NCI-H1694 (cell line): Measurements from ENCODE around the gene SMCHD1.
"Not testable (repeated sequence)": the region's sequence is repeated elsewhere in the genome, so short reads cannot be mapped to it uniquely, and the experiment has no call there.

Experiments used
- DNase-seq: peaks from one replicate; lab custom pipeline; 2025; lab: John Stamatoyannopoulos, UW

SMCHD1 gene

DNA sequence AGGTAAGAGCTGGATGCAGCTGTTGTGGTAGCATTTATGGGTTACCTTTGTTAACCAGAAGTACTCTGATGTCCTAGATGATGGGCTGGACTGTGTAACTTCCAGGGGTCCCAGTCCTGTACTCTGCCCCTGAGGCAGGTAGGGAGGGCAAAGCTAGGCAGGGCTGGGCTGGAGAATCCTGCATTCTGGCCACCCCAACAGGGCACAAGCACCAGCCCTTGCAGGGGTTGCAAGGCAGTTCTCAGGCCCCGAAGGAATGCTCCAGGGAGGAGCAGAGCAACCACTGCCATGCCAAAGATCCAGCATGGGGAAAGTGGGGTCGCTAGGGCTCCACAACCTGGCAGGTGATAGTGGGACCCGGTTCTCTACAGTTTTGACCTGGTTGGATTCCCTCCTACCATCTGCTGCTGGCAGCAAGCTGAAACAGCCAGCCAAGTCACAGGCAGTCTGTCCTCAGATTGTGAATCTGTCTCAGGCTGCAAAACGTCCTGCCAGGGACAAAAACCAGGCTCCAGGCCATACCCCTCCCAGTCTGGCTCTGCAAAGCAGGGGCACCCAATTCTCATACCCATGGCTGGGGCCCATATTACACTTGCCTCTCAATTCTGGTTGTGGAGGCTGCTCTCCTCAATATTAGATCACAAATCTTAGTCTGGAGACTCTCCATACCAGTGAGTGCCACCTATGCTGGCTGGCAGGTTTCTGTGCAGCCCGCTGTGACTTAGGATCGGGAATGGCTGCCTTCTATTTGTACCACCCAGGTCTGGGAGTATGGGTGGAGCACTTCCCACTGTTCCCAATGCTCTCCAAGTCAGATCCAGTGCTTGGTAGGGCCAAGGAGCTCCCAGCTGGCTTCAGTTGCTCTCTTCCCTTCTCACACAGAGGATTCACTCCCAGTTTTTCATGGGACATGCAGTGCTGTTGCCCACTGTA, 61.1 kb downstream of the SMCHD1 start:
- no peak for DNase-seq

DNA sequence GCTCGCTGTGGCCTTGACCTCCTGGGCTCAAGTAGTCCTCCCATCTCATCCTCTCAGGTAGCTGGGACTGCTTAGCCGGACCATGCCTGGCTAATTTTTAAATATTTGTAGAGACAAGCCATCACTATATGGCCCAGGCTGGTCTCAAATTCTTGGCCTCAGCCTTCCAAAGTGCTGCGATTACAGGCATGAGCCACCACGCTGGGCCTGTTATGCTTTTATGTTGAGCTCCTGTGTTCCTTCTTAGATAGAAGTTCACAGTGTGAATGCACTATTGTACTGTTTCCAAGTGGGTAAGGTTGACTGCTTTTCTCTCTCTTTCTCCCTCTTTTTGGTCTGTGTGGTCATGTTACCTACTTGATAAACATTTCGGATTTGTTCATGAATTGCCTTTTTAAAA, 61.9 kb downstream of the SMCHD1 start:
- no peak for DNase-seq

DNA sequence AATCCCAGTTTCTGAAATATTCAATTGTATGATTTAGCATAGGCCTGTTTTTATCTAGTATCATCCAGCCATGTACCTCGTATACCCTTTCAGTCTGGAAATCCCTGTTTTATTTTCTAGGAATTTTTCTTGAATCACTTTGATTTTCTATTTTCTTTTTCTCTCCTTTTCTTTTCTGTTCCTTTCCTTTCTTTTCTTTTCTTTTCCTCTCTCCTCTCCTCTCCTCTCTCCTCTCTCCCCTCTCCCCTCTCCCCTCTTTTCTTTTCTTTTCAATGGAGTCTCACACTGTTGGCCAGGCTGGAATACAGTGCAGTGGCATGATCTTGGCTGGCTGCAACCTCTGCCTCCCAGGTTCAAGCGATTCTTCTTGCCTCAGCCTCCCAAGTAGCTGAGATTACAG, 63.5 kb downstream of the SMCHD1 start:
- no peak for DNase-seq

DNA sequence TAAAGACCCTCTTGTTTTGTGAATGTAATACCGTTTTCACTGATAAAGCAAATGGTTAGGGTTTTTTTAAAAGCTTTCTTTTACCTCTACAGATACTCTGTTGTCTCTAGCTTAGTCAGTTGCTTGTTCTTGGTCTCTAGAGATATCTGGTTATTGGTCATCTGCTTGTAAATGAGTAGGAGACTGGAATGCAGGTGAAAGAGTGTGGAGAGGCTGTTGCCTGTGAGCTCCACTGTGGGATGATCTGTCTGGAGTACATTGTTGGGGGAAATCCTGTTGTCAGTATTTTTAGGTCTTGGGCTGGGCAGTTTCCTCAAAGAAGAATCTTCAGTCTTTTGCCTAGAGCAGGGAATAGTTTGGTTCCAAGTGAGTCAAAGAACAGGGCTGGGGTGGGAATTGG, 67.7 kb downstream of the SMCHD1 start:
- no peak for DNase-seq

DNA sequence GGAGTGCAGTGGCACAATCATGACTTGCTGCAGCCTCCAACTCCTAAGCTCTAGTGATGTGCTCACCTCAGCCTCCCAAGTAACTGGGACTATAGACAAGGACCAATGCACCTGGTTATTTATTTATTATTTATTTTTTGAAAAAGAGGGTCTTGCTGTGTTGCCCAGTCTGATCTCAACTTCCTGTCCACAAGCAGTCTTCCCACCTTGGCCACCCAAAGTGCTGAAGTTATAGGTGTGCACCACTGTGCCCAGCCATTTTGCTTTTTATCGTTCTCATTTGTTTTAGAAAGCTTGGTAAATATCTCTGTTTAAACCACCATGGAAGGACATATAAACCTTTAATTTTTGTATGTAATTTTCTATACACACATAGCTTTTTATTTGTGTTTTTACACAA, 74.2 kb downstream of the SMCHD1 start:
- DNase-seq, result no peak

DNA sequence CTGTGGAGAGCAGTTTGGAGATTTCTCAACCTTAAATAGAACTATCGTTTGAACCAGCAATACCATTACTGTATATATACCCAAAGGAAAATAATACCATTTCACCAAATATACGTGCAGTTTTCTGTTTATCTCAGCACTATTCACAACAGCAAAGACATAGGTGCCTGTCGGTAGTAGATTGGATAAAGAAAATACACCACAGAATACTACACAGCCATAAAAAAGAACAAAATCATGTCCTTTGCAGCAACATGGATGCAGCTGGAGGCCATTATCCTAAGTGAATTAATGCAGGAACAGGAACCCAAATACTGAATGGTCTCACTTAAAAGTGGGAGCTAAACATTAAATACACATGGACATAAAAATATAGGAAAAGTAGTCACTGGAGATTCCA, 81.3 kb downstream of the SMCHD1 start:
- no peak for DNase-seq

DNA sequence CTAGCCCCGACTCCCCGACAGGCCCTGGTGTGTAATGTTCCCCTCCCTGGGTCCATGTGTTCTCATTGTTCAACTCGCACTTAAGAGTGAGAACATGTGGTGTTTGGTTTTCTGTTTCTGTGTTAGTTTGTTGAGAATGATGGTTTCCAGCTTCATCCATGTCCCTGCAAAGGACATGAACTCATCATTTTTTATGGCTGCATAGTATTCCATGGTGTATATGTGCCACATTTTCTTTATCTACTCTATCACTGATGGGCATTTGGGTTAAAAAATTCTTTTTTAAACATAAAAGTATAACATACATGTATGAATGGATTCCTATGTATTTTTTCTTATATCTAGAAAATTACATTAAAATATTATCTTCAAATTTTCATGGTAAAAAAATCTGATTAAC, 84.6 kb downstream of the SMCHD1 start:
- DNase-seq, result not testable (repeated sequence)

DNA sequence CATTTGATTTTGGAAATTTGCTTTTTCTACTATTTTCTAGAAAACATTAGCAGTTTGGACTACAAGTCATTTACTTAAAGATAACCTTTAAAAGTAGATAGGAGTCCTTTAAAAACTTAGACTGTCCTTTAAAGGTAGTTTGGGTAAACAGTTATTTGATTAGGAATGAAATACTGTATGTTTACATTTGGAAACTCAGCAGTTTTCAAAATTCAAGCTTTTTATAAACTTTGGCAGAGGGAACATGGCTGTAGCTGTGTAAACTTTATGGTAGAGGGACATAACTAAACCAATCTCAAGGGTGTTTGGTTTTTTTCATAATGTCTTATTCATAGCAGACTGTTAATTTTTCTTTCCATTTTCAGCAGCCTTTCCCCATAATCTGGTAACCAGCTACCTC, 90.7 kb downstream of the SMCHD1 start:
- DNase-seq, result no peak

DNA sequence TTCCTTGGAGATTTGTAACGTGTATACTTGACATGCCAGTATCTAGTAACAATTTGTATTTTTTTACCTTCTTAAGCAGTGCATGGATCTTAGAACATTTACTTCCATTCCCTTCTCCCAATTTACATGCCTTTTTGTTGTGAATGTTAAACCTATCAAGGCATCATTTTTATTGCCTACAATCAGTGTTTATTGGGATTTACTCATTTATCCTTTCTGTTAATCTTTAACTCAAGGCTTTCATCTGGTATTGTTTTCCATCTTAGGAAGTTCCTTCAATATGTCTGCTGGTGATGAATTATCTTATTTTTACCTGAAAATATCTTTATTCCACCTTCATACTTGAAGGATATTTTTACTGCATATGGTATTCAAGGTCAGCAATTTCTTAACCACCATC, 102.8 kb downstream of the SMCHD1 start:
- DNase-seq, result no peak

DNA sequence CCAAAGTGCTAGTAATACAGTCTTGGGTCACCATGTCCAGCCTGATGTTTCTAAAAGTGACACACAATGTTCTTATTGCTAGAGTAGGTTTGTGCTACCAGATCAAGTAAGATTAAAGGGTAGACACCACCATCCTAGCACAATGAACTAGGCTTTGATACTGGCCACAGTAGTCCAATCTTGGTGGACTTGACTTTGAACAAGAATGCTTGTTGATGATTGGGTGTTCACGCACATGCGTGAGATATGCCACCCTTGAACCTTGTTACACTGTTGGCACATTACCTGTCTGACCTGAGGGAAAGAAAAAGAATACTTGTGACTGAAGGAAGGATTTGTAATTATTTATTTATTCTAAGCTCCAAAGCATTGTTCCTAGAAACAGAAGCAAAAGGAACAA, 119.1 kb downstream of the SMCHD1 start:
- DNase-seq, result no peak

DNA sequence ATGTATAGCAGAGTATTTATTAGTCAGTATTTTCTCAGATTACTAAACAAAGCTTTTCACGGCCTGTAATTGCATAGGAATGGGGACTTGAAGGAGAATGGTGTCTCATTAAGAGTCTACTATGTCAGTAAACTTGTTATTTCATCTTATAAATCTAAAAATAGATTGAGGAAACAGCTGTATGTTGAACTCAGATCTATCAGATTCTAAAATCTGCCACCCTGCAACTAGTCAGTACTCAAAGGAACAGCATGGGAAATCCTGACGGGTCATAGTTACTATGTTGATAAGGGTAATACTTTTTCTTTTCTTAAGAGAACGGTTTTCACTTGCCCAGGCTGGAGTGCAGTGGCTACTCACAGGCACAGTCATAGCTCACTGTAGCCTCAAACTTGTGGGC, 121.1 kb downstream of the SMCHD1 start:
- DNase-seq, result no peak

DNA sequence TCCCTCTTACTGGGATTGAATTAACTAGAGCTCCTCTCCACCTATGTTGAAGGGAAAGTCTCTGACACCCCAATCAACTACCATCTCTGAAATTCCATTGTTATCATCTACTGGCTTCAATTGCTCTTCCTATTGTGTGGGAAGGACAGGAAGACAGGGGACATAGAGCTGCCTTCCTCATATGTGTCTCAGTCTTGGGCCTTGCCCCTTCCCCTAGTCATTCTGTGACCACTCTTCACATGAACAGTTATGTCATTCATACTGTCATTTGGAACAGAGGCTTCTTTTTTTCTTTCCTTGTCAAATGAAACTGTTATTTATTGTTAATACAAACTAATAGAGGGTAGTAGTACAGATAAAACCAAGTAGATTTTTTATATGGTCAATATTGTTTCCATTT, 121.7 kb downstream of the SMCHD1 start:
- no peak for DNase-seq

DNA sequence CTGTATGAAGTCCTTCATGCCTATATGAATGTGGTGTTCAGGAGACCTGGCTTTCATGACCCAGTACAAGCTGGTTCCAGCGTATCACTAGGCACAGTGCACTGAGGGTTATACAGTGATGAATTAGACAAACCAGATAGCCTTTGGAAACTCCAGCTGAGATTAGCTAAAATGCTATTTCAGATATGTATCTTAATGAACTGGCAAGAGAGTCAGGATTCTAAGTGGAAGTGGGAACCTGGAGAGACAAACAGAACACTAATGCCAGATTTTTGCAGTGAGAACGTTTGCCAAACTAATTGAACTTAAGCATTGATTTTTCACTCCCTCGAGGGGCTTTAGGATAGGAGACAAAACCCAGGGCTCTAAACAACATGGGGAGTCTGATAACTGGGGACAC, 125.2 kb downstream of the SMCHD1 start:
- DNase-seq, result no peak

DNA sequence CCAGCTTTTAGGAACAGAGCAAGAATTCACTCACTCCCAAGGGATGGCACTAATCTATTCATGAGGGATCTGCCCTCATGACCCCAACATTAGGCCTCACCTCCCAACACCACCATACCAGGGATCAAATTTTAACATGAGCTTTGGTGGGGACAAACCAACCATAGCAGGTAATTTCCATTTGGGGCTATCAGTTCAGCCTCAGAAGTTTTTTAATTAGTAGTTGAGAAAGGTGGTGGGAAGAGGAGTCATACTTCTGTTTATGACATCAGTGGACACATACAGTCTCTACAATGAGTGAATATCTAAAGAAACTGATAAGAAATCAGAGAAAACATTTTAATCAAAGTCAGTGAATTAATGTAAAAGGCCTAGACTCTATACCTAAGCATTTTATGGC, 131.7 kb downstream of the SMCHD1 start:
- DNase-seq, result no peak

DNA sequence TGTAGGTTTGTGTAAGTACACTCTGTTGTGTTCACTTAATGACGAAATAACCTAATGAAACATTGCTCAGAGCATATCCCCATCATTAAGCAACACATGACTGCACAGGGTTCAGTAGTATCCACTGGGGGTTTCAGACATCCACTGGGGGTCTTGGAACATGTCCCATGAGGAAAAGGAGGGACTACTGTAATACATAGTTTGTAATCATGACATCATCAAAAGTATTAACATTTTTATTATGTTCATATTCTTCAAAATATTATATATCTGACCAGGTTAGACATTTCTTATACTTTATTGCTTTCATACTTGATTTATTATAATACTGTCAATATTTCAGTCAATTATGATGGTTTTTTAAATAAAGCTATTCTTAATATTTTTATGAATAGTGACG, 136.9 kb downstream of the SMCHD1 start:
- no peak for DNase-seq

DNA sequence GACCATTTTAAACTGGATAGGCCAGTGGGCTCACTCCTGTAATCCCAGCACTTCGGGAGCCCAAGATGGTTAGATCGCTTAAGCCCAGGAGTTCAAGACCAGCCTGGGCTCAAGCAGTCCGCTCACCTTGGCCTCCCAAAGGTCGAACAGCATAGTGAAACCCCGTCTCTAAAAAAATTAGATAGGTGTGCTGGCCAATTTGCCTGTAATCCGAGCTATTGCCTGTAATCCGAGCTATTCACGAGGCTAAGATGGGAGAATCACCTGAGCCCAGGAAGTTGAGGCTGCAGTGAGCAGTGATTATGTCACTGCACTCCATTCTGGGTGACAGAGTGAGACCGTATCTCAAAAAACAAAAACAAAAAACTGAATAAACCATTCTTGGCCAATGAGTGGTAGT, 138.6 kb downstream of the SMCHD1 start:
- DNase-seq, result no peak

DNA sequence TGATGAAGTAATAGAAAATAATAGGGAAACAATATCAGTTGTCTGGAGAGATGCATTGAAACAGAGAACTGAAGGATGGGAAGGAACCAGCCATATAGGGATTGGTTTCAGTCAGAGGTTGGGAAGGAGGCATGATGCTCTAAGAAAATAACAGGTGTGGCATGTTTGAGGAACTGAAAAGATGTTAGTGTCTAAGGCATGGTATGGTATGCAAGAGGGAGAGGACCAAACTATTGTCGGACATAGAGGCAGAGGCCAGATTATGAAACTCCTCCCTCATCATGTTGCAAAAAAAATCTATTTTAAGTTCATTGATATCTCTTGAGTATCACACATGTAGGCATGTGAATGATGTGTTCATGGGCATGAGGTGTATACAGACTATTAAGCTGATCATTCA, 142.4 kb downstream of the SMCHD1 start:
- no peak for DNase-seq

DNA sequence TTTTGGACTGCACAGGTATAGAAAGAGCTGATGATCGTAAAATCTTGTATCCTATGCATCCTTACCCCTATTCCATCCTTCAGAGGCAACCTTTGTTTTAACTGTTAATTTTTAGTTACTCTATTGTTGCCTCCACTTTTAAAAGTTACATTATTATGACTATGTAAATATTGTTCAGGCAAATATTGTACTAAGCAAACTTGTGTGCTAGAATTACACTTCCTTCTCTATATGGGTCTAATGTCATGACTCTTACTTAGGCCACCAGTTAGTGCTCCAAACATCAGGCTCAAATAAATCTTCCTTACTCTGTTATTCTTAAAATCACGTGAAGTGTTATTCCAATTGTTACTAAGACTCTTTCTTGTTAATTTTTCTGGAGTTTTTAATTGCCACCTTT, 143.8 kb downstream of the SMCHD1 start:
- no peak for DNase-seq

DNA sequence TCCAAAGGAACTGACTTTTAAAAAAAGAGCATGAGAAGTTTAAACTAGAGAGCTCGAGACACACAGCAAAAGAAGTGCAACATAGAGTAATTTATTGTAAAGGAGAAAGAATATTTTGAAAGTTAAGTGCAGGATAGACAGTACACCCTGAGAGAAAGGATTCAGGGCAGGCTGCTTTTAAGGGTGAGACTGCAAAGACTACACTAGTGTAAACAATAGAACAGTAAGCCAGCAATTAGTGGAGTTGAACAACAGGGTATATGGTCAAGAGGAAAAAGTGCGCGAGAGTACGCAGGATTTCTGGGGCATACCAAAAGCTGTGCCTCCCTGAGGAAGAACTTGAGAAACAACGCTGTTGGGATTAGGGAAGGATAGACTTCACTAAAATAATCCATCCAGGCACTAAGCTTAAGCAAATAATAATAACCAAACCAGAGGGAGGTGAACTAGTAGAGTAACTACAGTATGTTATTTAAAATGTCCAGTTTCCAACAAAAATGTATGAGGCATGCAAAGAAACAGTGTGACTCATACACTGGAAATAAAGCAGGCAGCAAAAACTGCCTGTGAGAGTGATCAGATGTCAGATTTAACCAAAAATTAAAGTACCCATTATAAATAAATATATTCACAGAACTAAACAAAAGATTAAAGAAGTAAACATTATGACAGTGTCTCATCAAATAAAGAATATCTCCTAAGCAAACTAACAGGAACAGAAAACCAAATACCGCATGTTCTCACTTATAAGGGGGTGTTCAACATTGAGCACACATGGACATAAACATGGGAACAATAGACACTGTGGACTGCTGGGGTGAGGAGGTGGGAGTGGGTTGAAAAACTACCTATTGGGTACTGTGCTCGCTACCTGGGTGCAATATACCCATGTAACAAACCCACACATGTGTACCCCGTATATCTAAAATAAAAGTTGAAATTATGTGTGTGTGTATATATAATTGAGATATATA, 150.7 kb downstream of the SMCHD1 start:
- DNase-seq, result no peak

DNA sequence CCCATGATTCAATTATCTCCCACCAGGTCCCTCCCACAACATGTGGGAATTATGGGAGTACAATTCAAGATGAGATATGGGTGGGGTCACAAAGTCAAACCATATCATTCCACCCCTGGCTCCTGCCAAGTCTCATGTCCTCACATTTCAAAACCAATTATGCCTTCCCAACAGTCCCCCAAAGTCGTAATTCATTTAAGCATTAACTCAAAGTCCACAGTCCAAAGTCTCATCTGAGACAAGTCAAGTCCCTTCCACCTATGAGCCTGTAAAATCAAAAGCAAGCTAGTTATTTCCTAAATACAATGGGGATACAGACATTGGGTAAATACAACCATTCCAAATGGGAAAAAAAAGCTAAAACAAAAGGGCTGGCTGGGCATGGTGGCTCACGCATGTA, 153.1 kb downstream of the SMCHD1 start:
- DNase-seq, result not testable (repeated sequence)

DNA sequence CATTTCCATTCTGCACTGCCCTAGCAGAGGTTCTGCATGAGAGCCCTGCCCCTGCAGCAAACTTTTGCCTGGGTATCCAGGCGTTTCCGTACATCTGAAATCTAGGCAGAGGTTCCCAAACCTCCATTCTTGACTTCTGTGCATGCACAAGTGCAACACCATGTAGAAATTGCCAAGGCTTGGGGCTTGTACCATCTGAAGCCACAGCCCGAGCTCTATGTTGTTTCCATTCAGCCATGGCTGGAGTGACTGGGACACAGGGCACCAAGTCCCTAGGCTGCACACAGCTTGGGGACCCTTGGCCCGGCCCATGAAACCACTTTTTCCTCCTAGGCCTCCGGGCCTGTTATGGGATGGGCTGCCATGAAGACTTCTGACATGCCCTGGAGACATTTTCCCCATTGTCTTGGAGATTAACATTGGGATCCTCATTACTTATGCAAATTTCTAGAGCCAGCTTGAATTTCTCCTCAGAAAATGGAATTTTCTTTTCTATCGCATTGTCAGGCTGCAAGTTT, 154.2 kb downstream of the SMCHD1 start:
- not testable (repeated sequence) for DNase-seq

DNA sequence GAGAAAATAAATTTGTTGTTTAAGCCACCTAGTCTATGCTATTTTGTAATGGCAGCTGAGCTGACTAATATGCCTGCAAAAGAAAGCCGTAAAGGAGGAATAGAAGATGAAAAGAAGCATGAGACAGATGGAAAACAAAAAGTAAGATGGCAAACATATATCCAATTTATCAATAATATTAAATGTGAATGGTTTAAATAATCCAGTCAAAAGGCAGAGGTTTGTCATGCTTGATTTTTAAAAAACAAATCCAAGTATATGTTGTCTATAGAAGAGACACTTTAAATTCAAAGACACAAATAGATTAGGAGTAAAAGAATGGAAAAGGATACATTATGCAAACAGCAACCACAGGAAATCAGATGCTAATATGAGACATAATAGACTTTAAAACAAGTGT, 155.9 kb downstream of the SMCHD1 start:
- no peak for DNase-seq

DNA sequence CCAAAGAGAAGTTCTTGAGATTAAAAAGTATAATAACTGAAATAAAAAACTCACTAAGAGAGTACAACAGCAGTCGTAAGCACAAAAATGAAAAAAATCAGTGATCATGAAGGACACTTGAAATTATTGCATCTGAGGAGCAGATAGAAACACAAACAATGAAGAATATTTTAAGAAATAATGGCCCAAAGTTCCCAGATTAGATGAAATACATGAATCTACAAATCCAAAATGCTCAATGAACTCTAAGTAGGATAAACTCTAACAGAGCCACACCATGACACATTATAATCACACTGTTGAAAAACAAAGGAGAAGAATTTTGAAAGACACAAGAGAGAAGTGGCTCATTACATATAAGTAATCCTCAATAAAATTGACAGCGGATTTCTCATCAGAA, 159.4 kb downstream of the SMCHD1 start:
- no peak for DNase-seq
